Activated CD4-positive, alpha-beta T cell treated with anti-CD3 and anti-CD28 coated beads for 1 hour (primary cell): ENCODE results near the gene DYRK1A.

Source experiments
- DNase-seq: peaks from one replicate; pipeline ENCODE4 v3.0.0-alpha.2; 2020

The DYRK1A gene

GRCh38 chr21:37421306-37421705 lies 54.7 kb downstream of the DYRK1A start:
- DNase-seq: no peak

- DNase-seq: no peak
Measured at GRCh38 chr21:37422382-37422781, 55.8 kb downstream of the DYRK1A start.

- no peak for DNase-seq
Measured at GRCh38 chr21:37423103-37423502, 56.5 kb downstream of the DYRK1A start.

GRCh38 chr21:37424396-37424795 lies 57.8 kb downstream of the DYRK1A start:
- no peak for DNase-seq

GRCh38 chr21:37425001-37425400 lies 58.4 kb downstream of the DYRK1A start:
- no peak for DNase-seq

- DNase-seq: no peak
Measured at GRCh38 chr21:37425684-37426083, 59.1 kb downstream of the DYRK1A start.

- no peak for DNase-seq
Measured at GRCh38 chr21:37427221-37427620, 60.6 kb downstream of the DYRK1A start.

GRCh38 chr21:37429356-37429755 lies 62.8 kb downstream of the DYRK1A start:
- DNase-seq: no peak

GRCh38 chr21:37430184-37430821 lies 63.7 kb downstream of the DYRK1A start:
- DNase-seq: no peak

GRCh38 chr21:37431243-37431642 lies 64.7 kb downstream of the DYRK1A start:
- DNase-seq: no peak

- DNase-seq: no peak
Measured at GRCh38 chr21:37432710-37433455, 66.3 kb downstream of the DYRK1A start.

GRCh38 chr21:37433456-37433840 lies 66.9 kb downstream of the DYRK1A start:
- DNase-seq: no peak

- DNase-seq: no peak
Measured at GRCh38 chr21:37435120-37435519, 68.5 kb downstream of the DYRK1A start.

GRCh38 chr21:37435711-37436110 lies 69.1 kb downstream of the DYRK1A start:
- DNase-seq: no peak

GRCh38 chr21:37436174-37436573 lies 69.6 kb downstream of the DYRK1A start:
- no peak for DNase-seq

GRCh38 chr21:37437376-37438080 lies 71.0 kb downstream of the DYRK1A start:
- DNase-seq: no peak

GRCh38 chr21:37443683-37444082 lies 77.1 kb downstream of the DYRK1A start:
- DNase-seq: no peak

- DNase-seq: no peak
Measured at GRCh38 chr21:37445228-37445627, 78.7 kb downstream of the DYRK1A start.

GRCh38 chr21:37446552-37446951 lies 80.0 kb downstream of the DYRK1A start:
- no peak for DNase-seq

GRCh38 chr21:37447288-37447936 lies 80.8 kb downstream of the DYRK1A start:
- no peak for DNase-seq

GRCh38 chr21:37449302-37449937 lies 82.8 kb downstream of the DYRK1A start:
- no peak for DNase-seq

- no peak for DNase-seq
Measured at GRCh38 chr21:37450445-37450941, 83.9 kb downstream of the DYRK1A start.

- DNase-seq: no peak
Measured at GRCh38 chr21:37451446-37451845, 84.9 kb downstream of the DYRK1A start.
